Embryonic facial prominence (tissue), 1 donor: ENCODE data around the gene ALPK1.
"Not testable (repeated sequence)": the region's sequence is repeated elsewhere in the genome, so short reads cannot be mapped to it uniquely, and the experiment has no call there.

Experiments used
- DNase-seq: peaks from one replicate; pipeline ENCODE4 v3.0.0-alpha.2; 2016; ENCODE audit errors: extremely low spot score

Gene ALPK1

GRCh38 chr4:112377594-112378242 is 80.5 kb downstream of the ALPK1 start:
- no peak for DNase-seq

GRCh38 chr4:112378243-112378620 is 81.1 kb downstream of the ALPK1 start:
- no peak for DNase-seq

- DNase-seq, result no peak
Measured at GRCh38 chr4:112378858-112379257, 81.7 kb downstream of the ALPK1 start.

- no peak for DNase-seq
Measured at GRCh38 chr4:112379306-112379705, 82.1 kb downstream of the ALPK1 start.

- no peak for DNase-seq
Measured at GRCh38 chr4:112381996-112382692, 85.0 kb downstream of the ALPK1 start.

- DNase-seq, result no peak
Measured at GRCh38 chr4:112386071-112386470, 88.9 kb downstream of the ALPK1 start.

- DNase-seq, result no peak
Measured at GRCh38 chr4:112402098-112402497, 104.9 kb downstream of the ALPK1 start.

GRCh38 chr4:112403101-112403945 is 106.2 kb downstream of the ALPK1 start:
- peak; percentile 19 for DNase-seq

- no peak for DNase-seq
Measured at GRCh38 chr4:112410364-112410763, 113.2 kb downstream of the ALPK1 start.

- DNase-seq, result no peak
Measured at GRCh38 chr4:112410804-112411203, 113.6 kb downstream of the ALPK1 start.

- DNase-seq, result no peak
Measured at GRCh38 chr4:112411781-112412550, 114.8 kb downstream of the ALPK1 start.

- DNase-seq, result no peak
Measured at GRCh38 chr4:112416464-112416863, 119.3 kb downstream of the ALPK1 start.

GRCh38 chr4:112418092-112418491 is 120.9 kb downstream of the ALPK1 start:
- no peak for DNase-seq

GRCh38 chr4:112421911-112422310 is 124.7 kb downstream of the ALPK1 start:
- DNase-seq, result no peak

- DNase-seq, result no peak
Measured at GRCh38 chr4:112422644-112423043, 125.5 kb downstream of the ALPK1 start.

- no peak for DNase-seq
Measured at GRCh38 chr4:112423591-112423990, 126.4 kb downstream of the ALPK1 start.

- no peak for DNase-seq
Measured at GRCh38 chr4:112425823-112426222, 128.7 kb downstream of the ALPK1 start.

- DNase-seq, result no peak
Measured at GRCh38 chr4:112426416-112426815, 129.2 kb downstream of the ALPK1 start.

- DNase-seq, result no peak
Measured at GRCh38 chr4:112431158-112431557, 134.0 kb downstream of the ALPK1 start.

GRCh38 chr4:112436987-112437386 is 139.8 kb downstream of the ALPK1 start:
- no peak for DNase-seq

- not testable (repeated sequence) for DNase-seq
Measured at GRCh38 chr4:112442226-112442625, 145.1 kb downstream of the ALPK1 start.
